ENCODE measurements around the gene PAFAH1B2.
"Not testable (repeated sequence)": the region's sequence is repeated elsewhere in the genome, so short reads cannot be mapped to it uniquely, and the experiment has no call there.

PAFAH1B2 gene

GRCh38 chr11:117112497-117112896 lies 31.6 kb upstream of the PAFAH1B2 start:
- not testable (repeated sequence) for H3K36me3 Mint-ChIP-seq; H3K9me3 Mint-ChIP-seq; H3K4me3 Mint-ChIP-seq; DNase-seq; ATAC-seq (replicated peaks); H3K4me1 Mint-ChIP-seq; H3K27me3 Mint-ChIP-seq; H3K27ac Mint-ChIP-seq

DNA sequence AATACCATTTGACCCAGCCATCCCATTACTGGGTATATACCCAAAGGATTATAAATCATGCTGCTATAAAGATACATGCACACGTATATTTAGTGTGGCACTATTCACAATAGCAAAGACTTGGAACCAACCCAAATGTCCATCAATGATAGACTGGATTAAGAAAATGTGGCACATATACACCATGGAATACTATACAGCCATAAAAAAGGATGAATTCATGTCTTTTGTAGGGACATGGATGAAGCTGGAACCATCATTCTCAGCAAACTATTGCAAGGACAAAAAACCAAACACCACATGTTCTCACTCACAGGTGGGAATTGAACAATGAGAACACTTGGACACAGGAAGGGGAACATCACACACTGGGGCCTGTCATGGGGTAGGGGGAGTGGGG lies 31.1 kb upstream of the PAFAH1B2 start:
- not testable (repeated sequence) for ATAC-seq (replicated peaks); H3K36me3 Mint-ChIP-seq; DNase-seq; H3K4me1 Mint-ChIP-seq; H3K27me3 Mint-ChIP-seq; H3K4me3 Mint-ChIP-seq; H3K9me3 Mint-ChIP-seq; H3K27ac Mint-ChIP-seq

DNA sequence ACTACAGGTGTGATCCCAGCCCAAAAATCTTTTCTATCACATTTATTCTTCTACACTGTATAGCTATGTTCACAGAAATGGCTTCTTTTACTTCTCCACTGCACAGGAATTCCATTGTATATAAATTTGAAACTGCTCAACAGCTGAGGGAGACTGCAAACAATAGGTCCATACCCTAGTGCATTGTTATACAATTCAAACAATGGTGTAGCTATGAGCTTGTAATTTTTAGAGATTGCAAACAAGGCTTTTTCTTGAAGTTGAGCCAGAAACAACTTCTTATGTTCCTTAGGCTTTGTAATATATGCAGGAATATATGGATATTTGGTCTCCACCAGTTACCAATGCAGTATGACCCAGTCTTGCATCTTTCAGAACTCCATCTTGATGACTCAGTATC lies 26.4 kb upstream of the PAFAH1B2 start:
- Mint-ChIP-seq H3K4me3 (no peak overlapping the region), H3K4me1 (peaks cover 0 to under 1% of the 10 kb centered on the region in 2 donors), H3K9me3 (no peaks in the 10 kb centered on the region), H3K27me3 (no peaks in the 10 kb centered on the region), H3K27ac (no peak overlapping the region), H3K36me3 (no peaks in the 10 kb centered on the region)
- ATAC-seq (replicated peaks) (no peak), DNase-seq (no peak)

DNA sequence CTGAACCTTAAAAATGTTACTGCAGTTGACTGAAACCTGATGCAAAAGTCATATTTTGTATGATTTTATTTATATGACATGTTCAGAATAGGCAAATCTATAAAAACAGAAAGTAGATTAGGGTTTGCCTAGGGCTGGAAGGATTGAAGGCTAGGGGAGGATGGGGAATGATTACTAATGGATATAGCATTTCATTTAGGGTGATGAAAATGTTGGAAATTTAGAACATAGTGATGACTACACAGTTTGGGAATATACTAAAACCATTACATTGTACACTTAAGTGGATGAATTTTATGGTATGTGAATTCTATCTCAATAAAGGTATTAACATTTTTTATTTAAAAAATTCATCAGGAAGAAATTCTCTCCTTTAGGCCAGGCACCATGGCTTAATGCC lies 22.9 kb upstream of the PAFAH1B2 start:
- Mint-ChIP-seq H3K27ac (no peak overlapping the region), H3K4me3 (no peak overlapping the region), H3K27me3 (peaks cover 0 to 4% of the 10 kb centered on the region in 2 donors), H3K4me1 (no peaks in the 10 kb centered on the region), H3K36me3 (no peaks in the 10 kb centered on the region), H3K9me3 (no peaks in the 10 kb centered on the region)
- DNase-seq (no peak), ATAC-seq (replicated peaks) (no peak)

GRCh38 chr11:117122556-117122955 lies 21.5 kb upstream of the PAFAH1B2 start:
- no peak overlapping the region for H3K27ac Mint-ChIP-seq
- no peaks in the 10 kb centered on the region for H3K36me3 Mint-ChIP-seq
- peaks cover 3 to 4% of the 10 kb centered on the region in 2 donors for H3K27me3 Mint-ChIP-seq
- no peaks in the 10 kb centered on the region for H3K9me3 Mint-ChIP-seq
- no peak overlapping the region for H3K4me3 Mint-ChIP-seq
- H3K4me1 Mint-ChIP-seq: peaks cover 0 to 2% of the 10 kb centered on the region in 2 donors
- ATAC-seq (replicated peaks) (no peak), DNase-seq (no peak)

GRCh38 chr11:117126223-117126965 lies 17.7 kb upstream of the PAFAH1B2 start:
- no peak overlapping the region for H3K4me3 Mint-ChIP-seq
- ATAC-seq (replicated peaks) (no peak), DNase-seq (no peak)
- peaks cover 0 to 2% of the 10 kb centered on the region in 2 donors for H3K4me1 Mint-ChIP-seq
- peaks cover 4 to 11% of the 10 kb centered on the region in 2 donors for H3K27me3 Mint-ChIP-seq
- H3K36me3 Mint-ChIP-seq: no peaks in the 10 kb centered on the region
- H3K27ac Mint-ChIP-seq: no peak overlapping the region
- no peaks in the 10 kb centered on the region for H3K9me3 Mint-ChIP-seq

- no peak overlapping the region for H3K4me3 Mint-ChIP-seq
- peaks cover 0 to 2% of the 10 kb centered on the region in 2 donors for H3K4me1 Mint-ChIP-seq
- peaks cover 4 to 11% of the 10 kb centered on the region in 2 donors for H3K27me3 Mint-ChIP-seq
- no peak overlapping the region for H3K27ac Mint-ChIP-seq
- no peaks in the 10 kb centered on the region for H3K36me3 Mint-ChIP-seq
- no peaks in the 10 kb centered on the region for H3K9me3 Mint-ChIP-seq
- no peak for ATAC-seq (replicated peaks)
- DNase-seq: no peak
Measured at GRCh38 chr11:117127171-117127901, 16.8 kb upstream of the PAFAH1B2 start.

- no peak overlapping the region for H3K4me3 Mint-ChIP-seq
- DNase-seq: no peak
- no peak for ATAC-seq (replicated peaks)
- H3K9me3 Mint-ChIP-seq: no peaks in the 10 kb centered on the region
- H3K27ac Mint-ChIP-seq: no peak overlapping the region
- no peaks in the 10 kb centered on the region for H3K36me3 Mint-ChIP-seq
- peaks cover 0 to 2% of the 10 kb centered on the region in 2 donors for H3K4me1 Mint-ChIP-seq
- H3K27me3 Mint-ChIP-seq: peaks cover 4 to 11% of the 10 kb centered on the region in 2 donors
Measured at GRCh38 chr11:117128289-117128688, 15.8 kb upstream of the PAFAH1B2 start.

DNA sequence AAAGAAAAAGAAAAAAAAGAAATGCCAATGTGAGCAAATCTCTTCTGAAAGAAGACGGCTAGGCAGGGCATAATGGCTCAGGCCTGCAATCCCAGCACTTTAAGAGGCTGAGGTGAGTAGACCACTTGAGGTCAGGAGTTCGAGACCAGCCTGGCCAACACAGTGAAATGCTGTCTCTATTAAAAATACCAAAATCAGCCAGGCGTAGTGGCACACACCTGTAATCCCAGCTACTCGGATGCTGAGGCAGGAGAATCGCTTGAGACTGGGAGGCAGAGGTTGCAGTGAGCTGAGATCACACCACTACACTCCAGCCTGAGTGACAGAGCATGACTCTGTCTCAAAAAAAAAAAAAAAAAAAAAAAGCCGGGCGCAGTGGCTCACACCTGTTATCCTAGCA lies 13.7 kb upstream of the PAFAH1B2 start:
- H3K27ac Mint-ChIP-seq; H3K9me3 Mint-ChIP-seq; H3K4me1 Mint-ChIP-seq; DNase-seq; ATAC-seq (replicated peaks); H3K4me3 Mint-ChIP-seq; H3K36me3 Mint-ChIP-seq: not testable (repeated sequence)
- peaks cover 3 to 11% of the 10 kb centered on the region in 2 donors for H3K27me3 Mint-ChIP-seq

DNA sequence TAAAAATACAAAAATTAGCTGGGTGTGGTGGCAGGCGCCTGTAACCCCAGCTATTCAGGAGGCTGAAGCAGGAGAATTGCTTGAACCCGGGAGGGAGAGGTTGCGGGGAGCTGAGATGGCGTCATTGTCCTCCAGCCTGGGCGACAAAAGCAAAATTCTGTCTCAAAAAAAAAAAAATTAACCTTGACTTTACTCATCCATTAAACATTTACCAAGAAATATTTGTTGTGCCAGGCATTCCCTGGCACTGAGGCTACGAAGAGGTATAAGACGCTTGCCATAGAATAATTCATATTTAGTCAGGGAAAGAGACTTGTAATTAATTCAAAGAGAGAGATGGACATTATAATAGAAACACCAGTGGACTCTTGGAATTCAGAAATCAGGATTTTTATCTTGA lies 13.2 kb upstream of the PAFAH1B2 start:
- Mint-ChIP-seq H3K36me3 (no peaks in the 10 kb centered on the region), H3K4me1 (peaks cover 0 to 2% of the 10 kb centered on the region in 2 donors), H3K27me3 (peaks cover 3 to 11% of the 10 kb centered on the region in 2 donors), H3K9me3 (no peaks in the 10 kb centered on the region), H3K27ac (no peak overlapping the region), H3K4me3 (no peak overlapping the region)
- ATAC-seq (replicated peaks) (no peak), DNase-seq (no peak)

GRCh38 chr11:117134431-117134830 lies 9.7 kb upstream of the PAFAH1B2 start:
- H3K36me3 Mint-ChIP-seq: no peaks in the 10 kb centered on the region
- H3K27ac Mint-ChIP-seq: no peak overlapping the region
- DNase-seq (no peak), ATAC-seq (replicated peaks) (no peak)
- H3K4me1 Mint-ChIP-seq: peaks cover 0 to 1% of the 10 kb centered on the region in 2 donors
- peaks cover 2 to 3% of the 10 kb centered on the region in 2 donors for H3K27me3 Mint-ChIP-seq
- no peaks in the 10 kb centered on the region for H3K9me3 Mint-ChIP-seq
- no peak overlapping the region for H3K4me3 Mint-ChIP-seq

DNA sequence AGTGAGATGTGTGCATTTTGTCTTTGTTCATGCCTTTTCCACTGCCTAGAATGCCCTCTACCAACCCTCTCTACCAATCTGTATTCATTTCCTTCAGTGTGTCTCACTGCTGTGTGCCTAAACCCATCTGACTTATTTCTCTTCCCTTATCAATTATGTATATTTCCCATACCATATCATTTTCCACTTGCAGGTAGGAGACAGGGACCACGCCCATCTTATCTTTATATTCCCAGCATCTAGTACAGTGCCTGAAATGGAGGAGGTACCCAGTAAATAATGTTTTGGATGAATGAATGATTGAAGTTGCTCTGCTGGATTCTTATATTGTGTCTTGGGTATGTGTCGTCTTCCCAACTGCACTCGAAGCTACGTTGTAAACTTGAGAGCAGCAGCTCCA lies 9.1 kb upstream of the PAFAH1B2 start:
- DNase-seq; H3K27me3 Mint-ChIP-seq; ATAC-seq (replicated peaks); H3K9me3 Mint-ChIP-seq; H3K27ac Mint-ChIP-seq; H3K4me1 Mint-ChIP-seq; H3K36me3 Mint-ChIP-seq; H3K4me3 Mint-ChIP-seq: not testable (repeated sequence)

DNA sequence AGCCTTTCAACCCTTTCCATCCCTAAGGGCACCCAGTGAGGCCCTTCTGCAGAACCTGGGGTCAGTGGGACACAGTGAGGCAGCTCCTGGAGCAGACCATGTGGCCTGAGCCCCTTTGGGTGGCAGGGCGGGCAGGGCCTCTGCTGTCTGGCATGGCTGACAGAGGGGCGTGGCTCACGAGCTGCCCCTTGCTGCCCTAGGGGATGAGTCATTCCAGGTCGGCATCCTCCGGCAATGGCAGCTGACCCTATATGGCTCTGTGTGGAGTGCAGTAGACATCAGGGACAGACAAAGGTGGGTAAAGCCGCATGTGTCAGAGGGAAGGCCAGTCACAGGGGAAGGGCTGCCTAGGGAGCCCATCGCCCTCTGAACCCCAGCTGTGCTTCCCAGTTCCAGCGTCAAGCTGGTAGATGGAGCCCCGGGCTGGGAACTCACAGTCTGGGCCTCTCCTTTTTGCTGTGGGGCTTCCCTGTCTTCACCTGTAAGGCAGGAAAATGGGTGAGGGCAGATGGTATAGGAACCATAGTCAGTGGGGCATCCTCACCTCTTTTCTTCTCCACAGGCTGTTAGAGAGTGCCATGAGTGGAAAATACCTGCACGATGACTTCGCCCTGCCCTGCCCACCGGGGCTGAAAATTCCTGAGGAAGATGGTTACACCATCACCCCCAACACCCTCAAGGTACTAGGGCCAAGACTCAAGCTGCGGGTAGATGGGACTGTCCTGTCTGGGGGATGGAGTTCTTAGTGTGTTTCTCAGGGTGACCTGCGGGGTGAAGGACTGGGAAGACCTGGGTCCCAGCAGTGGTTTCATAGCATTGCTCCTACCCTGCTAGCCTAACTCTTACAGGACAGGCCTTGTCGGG lies 6.6 kb upstream of the PAFAH1B2 start:
- not testable (repeated sequence) for ATAC-seq (replicated peaks); H3K4me3 Mint-ChIP-seq
- peaks cover 12% of the 10 kb centered on the region in 2 donors for H3K27me3 Mint-ChIP-seq

GRCh38 chr11:117143390-117143789 lies 697 bp upstream of the PAFAH1B2 start:
- DNase-seq (peak; percentile 2), ATAC-seq (replicated peaks) (peak; percentile 54 to 55)
- Mint-ChIP-seq H3K4me3 (peak overlapping the region; percentile 96), H3K9me3 (no peaks in the 10 kb centered on the region), H3K4me1 (peaks cover 24 to 40% of the 10 kb centered on the region in 2 donors), H3K27me3 (peaks cover 9 to 12% of the 10 kb centered on the region in 2 donors), H3K36me3 (peaks cover 18 to 26% of the 10 kb centered on the region in 2 donors), H3K27ac (peak overlapping the region; percentile 98)

More for the DNA sequence above, 6.6 kb upstream of the PAFAH1B2 start:
- DNase-seq, H3K27ac Mint-ChIP-seq, H3K9me3 Mint-ChIP-seq, H3K36me3 Mint-ChIP-seq, H3K4me1 Mint-ChIP-seq: not testable (repeated sequence)

All from stimulated activated naive B cell treated with anti-CD40 and anti-IgM and Interleukin-4, amounts not matched to agents 10 μg/mL and 1 μg/mL and 100 μg/mL, for 72 hours (primary cell).